Activated gamma-delta T cell treated with anti-CD3 and anti-CD28 coated beads, Interleukin-2, amount 50 U/mL, for 16 hours (primary cell): ENCODE data around the gene GRSF1.
"Not testable (repeated sequence)": the region's sequence is repeated elsewhere in the genome, so short reads cannot be mapped to it uniquely, and the experiment has no call there.

Experiments
- DNase-seq: peaks from one replicate; pipeline ENCODE4 v3.0.0-alpha.2; 2020; ENCODE audit warnings: low read depth

Gene GRSF1

GRCh38 chr4:70839589-70840093, at the start of gene GRSF1:
Gene GRSF1, minus strand, starts transcription at chr4:70839890. Its CDS starts 63 bp downstream, at chr4:70839827.
- DNase-seq: peak; percentile 92

- no peak for DNase-seq
These were observed 45.5 kb upstream of the GRSF1 start for GRCh38 chr4:70885174-70885573.

- DNase-seq: no peak
These were observed 41.0 kb upstream of the GRSF1 start for GRCh38 chr4:70880739-70881138.

- DNase-seq: no peak
These were observed 37.9 kb upstream of the GRSF1 start for GRCh38 chr4:70877556-70877955.

DNA sequence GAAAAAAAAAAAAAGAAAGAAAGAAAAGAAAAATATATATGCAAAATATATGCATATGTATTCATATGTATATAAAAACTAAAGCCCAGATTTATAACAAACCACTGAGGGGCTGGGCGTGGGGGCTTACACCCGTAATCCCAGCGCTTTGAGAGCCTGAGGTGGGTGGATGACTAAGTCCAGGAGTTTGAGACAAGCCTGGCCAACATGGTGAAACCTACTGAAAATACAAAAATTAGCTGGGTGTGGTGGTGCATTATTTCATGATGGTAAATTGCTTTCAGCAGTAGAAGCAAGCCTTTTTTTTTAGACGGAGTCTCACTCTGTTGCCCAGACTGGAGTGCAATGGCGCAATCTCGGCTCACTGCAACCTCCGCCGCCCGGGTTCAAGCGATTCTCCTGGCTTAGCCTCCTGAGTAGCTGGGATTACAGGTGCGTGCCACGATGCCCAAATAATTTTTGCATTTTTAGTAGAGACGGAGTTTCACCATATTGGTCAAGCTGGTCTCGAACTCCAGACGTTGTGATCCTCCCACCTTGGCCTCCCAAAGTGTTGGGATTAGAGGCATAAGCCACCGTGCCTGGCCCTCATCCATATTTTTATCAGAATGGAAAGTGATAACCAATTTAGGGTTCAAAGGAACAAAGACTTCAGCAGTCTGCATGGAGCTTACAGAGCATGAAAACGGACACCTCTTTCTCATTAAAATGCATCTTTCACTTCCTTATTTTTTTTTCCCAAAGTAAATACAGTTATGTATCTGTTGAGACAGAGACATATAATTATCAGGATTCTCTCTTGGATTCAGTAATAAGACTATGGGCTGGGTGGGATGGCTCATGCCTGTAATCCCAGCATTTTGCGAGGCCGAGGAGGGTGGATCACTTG, 34.8 kb upstream of the GRSF1 start:
- no peak for DNase-seq

GRCh38 chr4:70873216-70873615, 33.5 kb upstream of the GRSF1 start:
- no peak for DNase-seq

GRCh38 chr4:70868778-70869177, 29.1 kb upstream of the GRSF1 start:
- no peak for DNase-seq

DNA sequence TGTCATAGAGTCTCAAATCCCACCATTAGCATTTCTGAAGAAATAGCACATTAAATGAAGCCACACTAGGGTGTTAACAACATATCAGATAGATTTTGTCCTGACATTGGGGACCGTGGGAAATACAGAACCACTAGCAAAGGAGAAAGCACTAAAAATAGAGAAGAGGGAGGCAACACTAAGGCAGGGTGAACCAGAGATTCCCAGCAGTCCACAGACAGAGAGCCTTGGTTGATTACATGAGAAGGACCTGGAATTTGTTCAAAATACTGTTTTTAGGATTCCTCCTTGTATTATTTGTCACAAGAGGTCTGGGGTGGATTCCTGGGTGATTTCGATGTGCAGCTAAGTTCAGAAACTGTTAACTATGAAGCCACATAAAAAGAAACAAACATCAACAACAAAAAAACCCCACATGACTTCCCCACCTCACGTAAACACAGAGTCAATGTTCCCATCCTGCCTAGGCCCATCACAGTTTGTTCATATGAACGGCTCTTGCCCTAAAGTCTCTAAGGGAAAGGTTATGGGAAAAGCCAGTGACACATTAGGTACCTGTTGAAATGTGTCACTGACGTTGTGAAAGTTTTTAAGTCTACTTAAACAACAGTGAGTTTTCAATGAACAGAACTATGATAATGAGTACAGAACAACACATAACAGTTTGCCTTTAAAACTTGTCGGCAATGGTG, 23.6 kb upstream of the GRSF1 start:
- no peak for DNase-seq

DNA sequence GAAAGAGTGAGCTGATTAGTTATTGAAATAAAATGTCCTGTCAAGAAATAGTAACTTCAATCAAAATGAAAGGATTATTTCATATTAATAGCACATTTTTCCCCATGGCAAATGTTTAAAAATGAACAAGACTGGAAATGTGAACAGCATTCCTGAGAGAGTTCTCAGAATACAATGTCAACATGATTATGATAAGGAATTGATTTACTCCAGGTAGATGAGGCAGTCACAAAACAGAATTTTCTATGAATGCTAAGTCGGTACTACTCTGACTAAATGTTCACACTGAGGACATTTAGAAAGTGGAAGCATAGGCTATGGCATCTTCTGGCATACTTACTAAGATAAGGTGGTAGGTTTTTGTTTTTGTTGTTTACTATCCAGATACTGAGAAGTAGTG, 19.4 kb upstream of the GRSF1 start:
- no peak for DNase-seq

DNA sequence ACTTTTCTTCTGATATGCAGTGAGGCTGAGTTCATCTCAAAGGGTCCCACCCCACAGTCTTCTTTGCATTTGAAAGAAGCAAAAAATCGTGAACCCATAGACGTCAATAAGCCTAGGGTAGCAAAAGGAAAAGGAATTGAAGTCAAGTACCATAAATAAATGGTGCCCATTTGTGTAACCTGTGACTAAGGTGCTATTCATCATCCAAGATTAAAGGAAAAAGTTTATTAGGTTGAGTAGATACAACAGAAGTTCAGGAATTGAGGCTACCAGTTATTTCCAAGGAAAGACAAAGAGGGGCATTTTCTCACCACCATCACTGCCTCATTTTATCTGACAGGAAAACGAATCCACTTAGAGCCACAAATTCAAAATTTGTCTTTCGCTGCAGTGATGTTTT, 18.8 kb upstream of the GRSF1 start:
- DNase-seq: no peak

- no peak for DNase-seq
These were observed 15.8 kb upstream of the GRSF1 start for GRCh38 chr4:70855464-70855863.

- DNase-seq: no peak
These were observed 9.6 kb upstream of the GRSF1 start for GRCh38 chr4:70849291-70849690.

- DNase-seq: no peak
These were observed 4.5 kb upstream of the GRSF1 start for GRCh38 chr4:70844180-70844579.

DNA sequence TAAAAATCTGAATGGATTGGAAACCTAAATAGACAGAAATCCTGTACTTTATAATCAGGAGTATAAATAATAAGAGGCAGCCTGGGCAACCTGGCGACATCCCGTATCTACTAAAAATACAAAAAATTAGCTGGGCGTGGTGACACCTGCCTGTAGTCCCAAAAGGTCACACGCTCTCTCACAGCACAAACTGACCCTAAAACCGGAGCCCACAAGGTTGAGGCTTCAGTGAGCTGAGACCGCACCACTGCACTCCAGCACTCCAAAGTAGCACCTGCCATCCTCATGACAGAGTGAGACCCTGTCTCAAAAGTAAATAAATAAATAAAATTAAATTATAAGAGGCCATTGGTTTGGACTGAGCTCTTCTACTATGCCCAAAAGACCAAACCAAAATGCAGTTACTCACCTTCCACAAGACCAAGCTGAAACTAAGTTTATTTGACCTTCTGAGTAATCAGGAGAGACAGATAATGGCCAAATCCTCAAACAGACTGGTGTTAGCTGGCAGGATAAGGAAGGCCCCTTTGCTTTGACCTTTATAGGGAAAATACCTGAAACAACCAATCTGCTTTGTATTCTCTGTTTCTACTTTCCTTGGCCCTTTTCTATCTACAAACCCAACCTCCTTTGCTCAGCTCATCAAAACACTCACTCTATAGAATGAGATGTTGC, 3.2 kb upstream of the GRSF1 start:
- DNase-seq: no peak

DNA sequence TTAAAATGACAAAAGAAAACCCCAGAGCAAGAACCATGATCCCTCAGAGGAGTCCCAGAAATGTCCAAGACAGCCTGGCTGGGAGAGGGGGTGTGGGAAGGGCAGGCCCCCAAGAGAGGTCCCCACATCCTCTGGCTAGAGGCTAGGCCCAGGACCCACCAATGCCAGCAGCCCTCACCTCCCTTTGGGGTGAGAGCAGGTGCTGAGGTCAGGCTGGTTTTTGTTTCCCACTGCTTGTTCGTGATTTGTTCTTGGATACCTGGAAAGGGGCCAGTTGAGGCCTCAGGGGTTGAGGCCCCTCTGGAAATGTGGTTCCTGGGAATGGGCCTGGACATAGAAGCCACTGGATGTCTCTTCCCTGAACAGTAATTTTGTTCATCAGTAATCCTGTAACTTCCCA, 2.3 kb upstream of the GRSF1 start:
- DNase-seq: no peak

DNA sequence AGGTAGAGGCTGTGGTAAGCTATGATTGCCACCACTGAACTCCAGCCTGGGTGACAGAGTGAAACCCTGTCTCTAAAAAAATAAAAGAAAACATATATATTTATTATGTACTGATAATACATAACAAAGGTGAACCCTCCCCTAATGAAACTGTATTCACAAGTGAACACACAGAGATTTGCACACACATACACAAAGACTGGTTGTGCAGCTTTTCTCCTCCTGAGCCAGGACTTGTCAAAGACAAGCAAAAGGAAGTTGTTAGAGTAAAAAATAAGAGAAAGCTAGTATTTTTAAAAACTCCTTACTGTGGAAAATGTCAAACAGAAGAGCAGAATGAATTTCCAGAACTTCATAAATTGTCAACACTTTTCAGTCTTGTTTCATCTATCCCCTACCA, 1.5 kb upstream of the GRSF1 start:
- no peak for DNase-seq

DNA sequence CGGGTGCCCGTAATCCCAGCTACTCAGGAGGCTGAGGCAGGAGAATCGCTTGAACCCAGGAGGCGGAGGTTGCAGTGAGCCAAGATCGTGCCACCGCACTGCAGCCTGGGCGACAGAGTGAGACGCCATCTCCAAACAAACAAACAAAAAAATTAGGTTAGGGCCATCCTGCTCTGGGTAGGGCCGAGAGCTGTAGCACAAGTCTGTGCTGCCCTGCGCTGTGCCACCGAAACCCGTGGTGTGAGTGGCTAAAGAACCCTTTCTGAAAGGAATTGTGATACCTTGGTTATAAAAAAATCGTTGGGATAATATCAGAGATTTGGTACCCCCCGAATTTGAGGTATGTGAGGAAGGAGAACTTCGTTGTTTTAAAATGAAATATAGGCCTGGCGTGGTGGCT, 941 bp upstream of the GRSF1 start:
- DNase-seq: not testable (repeated sequence)

DNA sequence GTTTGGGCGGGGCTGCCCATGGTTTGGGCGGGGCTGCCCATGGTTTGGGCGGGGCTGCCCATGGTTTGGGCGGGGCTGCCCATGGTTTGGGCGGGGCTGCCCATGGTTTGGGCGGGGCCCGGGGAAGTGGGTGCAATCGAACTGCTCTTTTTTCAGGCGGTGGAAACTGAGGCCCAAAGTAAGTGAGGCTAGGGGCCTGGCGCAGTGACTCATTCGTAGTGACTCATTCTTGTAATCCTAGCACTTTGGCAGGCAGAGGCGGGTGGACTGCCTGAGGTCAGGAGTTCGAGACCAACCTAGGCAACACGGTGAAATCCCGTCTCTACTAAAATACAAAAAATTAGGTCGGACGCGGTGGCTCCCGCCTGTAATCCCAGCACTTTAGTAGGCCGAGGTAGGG, 447 bp upstream of the GRSF1 start:
- peak; percentile 29 for DNase-seq

- peak; percentile 47 for DNase-seq
These were observed 763 bp downstream of the GRSF1 start for GRCh38 chr4:70838666-70839588.

GRCh38 chr4:70838204-70838603, 1.5 kb downstream of the GRSF1 start:
- no peak for DNase-seq

- DNase-seq: no peak
These were observed 3.6 kb downstream of the GRSF1 start for GRCh38 chr4:70836081-70836480.

DNA sequence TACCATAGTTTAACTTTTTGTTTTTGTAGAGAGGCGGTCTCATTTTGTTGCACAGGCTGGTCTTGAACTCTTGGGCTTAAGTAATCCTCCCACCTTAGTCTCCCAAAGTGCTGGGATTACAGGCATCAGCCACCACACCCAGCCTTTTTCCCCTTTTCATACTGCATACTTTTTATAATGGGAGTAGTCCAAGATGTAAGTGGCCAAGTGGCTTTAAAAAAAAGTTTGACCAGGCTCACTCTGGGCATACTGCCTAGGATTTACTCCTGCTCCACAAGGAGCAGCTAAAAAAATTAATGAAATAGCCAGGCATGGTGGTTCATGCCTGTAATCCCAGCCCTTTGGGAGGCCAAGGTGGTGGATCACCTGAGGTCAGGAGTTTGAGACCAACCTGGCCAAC, 6.0 kb downstream of the GRSF1 start:
- no peak for DNase-seq
